AG09309 (cell line): Measurements from ENCODE around the gene WFDC10A.
"Not testable (repeated sequence)": the region's sequence is repeated elsewhere in the genome, so short reads cannot be mapped to it uniquely, and the experiment has no call there.

Experiments used
- DNase-seq: peaks from one replicate; pipeline ENCODE4 v3.0.0-alpha.2; 2010; ENCODE audit warnings: low read depth
- H3K4me3 ChIP-seq: 2 replicates; pipeline ENCODE4 v1.5.1; 2011; ENCODE audit warnings: mild to moderate bottlenecking, low read depth, low read length, moderate library complexity; ENCODE audit not compliant: control insufficient read depth
- CTCF ChIP-seq: IDR thresholded peaks from 2 replicates; pipeline ENCODE4 v1.5.1; 2011; ENCODE audit warnings: mild to moderate bottlenecking, low read depth, low read length, inconsistent platforms; ENCODE audit not compliant: insufficient read depth, control insufficient read depth; ENCODE audit errors: missing control alignments

The WFDC10A gene

GRCh38 chr20:45629496-45630100 is at the start of gene WFDC10A:
Gene WFDC10A (plus strand): TSS chr20:45629739. CDS start chr20:45629814, 75 bp downstream.
- DNase-seq: no peak
- TF ChIP-seq CTCF: peak; percentile 78
- no peak within 1 kb of the TSS for H3K4me3 ChIP-seq

GRCh38 chr20:45581702-45582101 is 47.8 kb upstream of the WFDC10A start:
- no peak for TF ChIP-seq CTCF
- DNase-seq: no peak
- H3K4me3 ChIP-seq: no peak overlapping the region

- TF ChIP-seq CTCF: no peak
- DNase-seq: no peak
- no peak overlapping the region for H3K4me3 ChIP-seq
Measured at GRCh38 chr20:45583502-45583901, 46.0 kb upstream of the WFDC10A start.

- DNase-seq, H3K4me3 ChIP-seq: not testable (repeated sequence)
Measured at GRCh38 chr20:45584294-45584693, 45.2 kb upstream of the WFDC10A start.

- DNase-seq, H3K4me3 ChIP-seq: not testable (repeated sequence)
Measured at GRCh38 chr20:45585986-45586385, 43.6 kb upstream of the WFDC10A start.

- no peak for DNase-seq
- TF ChIP-seq CTCF: no peak
- H3K4me3 ChIP-seq: no peak overlapping the region
Measured at GRCh38 chr20:45588800-45589199, 40.7 kb upstream of the WFDC10A start.

- TF ChIP-seq CTCF: no peak
- no peak for DNase-seq
- no peak overlapping the region for H3K4me3 ChIP-seq
Measured at GRCh38 chr20:45589725-45590124, 39.8 kb upstream of the WFDC10A start.

- DNase-seq: no peak
- peak; percentile 80 for TF ChIP-seq CTCF
- no peak overlapping the region for H3K4me3 ChIP-seq
Measured at GRCh38 chr20:45592574-45593189, 36.9 kb upstream of the WFDC10A start.
